HEK293 (cell line): ENCODE measurements around the gene WASF1.

Experiments used
- TRIM28 ChIP-seq: IDR thresholded peaks from 2 replicates; pipeline ENCODE4 v1.6.1; 2011; ENCODE audit warnings: low read length, control low read depth, borderline replicate concordance
- ZNF114 ChIP-seq: fragments of 450-650 bp; formaldehyde crosslinking; IDR thresholded peaks from 2 replicates; pipeline ENCODE4 v1.5.0; 2017; ENCODE audit warnings: missing biosample characterization, missing genetic modification characterization
- ZNF140 ChIP-seq: fragments of 450-650 bp; formaldehyde crosslinking; IDR thresholded peaks from 2 replicates; pipeline ENCODE4 v1.5.1; 2016; ENCODE audit warnings: missing biosample characterization, missing genetic modification characterization
- ZNF24 ChIP-seq: fragments of 450-650 bp; formaldehyde crosslinking; IDR thresholded peaks from 2 replicates; pipeline ENCODE4 v1.5.1; 2016; ENCODE audit warnings: missing biosample characterization, missing genetic modification characterization
- ZNF555 ChIP-seq: fragments of 450-650 bp; formaldehyde crosslinking; conservative IDR thresholded peaks from 2 replicates; pipeline ENCODE4 v1.5.1; 2017; ENCODE audit warnings: missing biosample characterization, mild to moderate bottlenecking, missing genetic modification characterization, inconsistent platforms
- ZNF785 ChIP-seq: fragments of 450-650 bp; formaldehyde crosslinking; IDR thresholded peaks from 2 replicates; pipeline ENCODE4 v1.5.1; 2016; ENCODE audit warnings: missing biosample characterization, missing genetic modification characterization
- TF ChIP-seq, protein P1 (sequence below): fragments of 450-650 bp; formaldehyde crosslinking; IDR thresholded peaks from 2 replicates; pipeline ENCODE4 v1.5.1; 2016; ENCODE audit warnings: missing biosample characterization, missing genetic modification characterization
- TF ChIP-seq, protein P2 (sequence below): fragments of 450-650 bp; formaldehyde crosslinking; IDR thresholded peaks from 2 replicates; pipeline ENCODE4 v1.5.1; 2016; ENCODE audit warnings: missing biosample characterization, missing genetic modification characterization

DNA sequence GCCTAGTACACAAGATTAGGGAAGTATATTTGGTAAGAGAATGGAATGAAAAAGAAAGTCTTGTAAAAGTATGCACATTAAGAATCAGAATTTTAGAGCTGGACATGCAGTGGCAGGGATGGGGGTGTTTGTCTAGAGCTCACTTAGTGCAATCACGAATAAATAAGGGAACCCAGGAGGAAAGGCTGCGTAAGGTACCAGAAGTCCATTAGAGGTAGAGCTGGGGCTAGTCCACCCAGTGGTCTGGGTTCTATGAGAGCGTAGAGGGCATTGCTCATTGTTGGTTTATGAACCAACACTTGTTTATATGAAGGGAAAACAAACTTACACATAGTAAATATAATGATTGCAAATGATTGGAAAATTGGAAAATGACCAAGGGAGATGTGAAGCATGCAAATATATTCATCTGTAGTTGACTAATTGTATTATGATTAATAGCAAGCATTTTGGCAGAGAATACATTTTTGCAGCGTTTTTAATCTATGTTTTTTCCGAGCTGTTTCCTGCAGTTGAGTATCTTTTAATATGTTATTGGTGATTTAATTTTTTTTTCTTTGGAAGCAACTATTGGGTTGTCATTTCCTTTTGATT is 3.9 kb upstream of the WASF1 start:
- TF ChIP-seq TRIM28 (no peak), ZNF785 (no peak), ZNF555 (tag by site-specific recombination) (no peak), ZNF114 (no peak), ZNF140 (no peak), ZNF24 (tag by site-specific recombination) (no peak)
- TF ChIP-seq, protein P1, sequence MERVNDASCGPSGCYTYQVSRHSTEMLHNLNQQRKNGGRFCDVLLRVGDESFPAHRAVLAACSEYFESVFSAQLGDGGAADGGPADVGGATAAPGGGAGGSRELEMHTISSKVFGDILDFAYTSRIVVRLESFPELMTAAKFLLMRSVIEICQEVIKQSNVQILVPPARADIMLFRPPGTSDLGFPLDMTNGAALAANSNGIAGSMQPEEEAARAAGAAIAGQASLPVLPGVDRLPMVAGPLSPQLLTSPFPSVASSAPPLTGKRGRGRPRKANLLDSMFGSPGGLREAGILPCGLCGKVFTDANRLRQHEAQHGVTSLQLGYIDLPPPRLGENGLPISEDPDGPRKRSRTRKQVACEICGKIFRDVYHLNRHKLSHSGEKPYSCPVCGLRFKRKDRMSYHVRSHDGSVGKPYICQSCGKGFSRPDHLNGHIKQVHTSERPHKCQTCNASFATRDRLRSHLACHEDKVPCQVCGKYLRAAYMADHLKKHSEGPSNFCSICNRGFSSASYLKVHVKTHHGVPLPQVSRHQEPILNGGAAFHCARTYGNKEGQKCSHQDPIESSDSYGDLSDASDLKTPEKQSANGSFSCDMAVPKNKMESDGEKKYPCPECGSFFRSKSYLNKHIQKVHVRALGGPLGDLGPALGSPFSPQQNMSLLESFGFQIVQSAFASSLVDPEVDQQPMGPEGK (tag by site-specific recombination) = no peak
- TF ChIP-seq, protein P2, sequence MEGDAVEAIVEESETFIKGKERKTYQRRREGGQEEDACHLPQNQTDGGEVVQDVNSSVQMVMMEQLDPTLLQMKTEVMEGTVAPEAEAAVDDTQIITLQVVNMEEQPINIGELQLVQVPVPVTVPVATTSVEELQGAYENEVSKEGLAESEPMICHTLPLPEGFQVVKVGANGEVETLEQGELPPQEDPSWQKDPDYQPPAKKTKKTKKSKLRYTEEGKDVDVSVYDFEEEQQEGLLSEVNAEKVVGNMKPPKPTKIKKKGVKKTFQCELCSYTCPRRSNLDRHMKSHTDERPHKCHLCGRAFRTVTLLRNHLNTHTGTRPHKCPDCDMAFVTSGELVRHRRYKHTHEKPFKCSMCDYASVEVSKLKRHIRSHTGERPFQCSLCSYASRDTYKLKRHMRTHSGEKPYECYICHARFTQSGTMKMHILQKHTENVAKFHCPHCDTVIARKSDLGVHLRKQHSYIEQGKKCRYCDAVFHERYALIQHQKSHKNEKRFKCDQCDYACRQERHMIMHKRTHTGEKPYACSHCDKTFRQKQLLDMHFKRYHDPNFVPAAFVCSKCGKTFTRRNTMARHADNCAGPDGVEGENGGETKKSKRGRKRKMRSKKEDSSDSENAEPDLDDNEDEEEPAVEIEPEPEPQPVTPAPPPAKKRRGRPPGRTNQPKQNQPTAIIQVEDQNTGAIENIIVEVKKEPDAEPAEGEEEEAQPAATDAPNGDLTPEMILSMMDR (tag by site-specific recombination) = no peak
